GM12872 (cell line): ENCODE data around the gene METRNL.

Experiments used
- CTCF ChIP-seq: IDR thresholded peaks from 3 replicates; pipeline ENCODE4 v1.5.1; 2011; ENCODE audit warnings: low read depth, mild to moderate bottlenecking, low read length, moderate library complexity; ENCODE audit not compliant: insufficient read depth

Gene METRNL

GRCh38 chr17:83036666-83037065 is 42.7 kb upstream of the METRNL start:
- TF ChIP-seq CTCF = no peak

GRCh38 chr17:83037084-83037873 is 42.1 kb upstream of the METRNL start:
- TF ChIP-seq CTCF = no peak

- no peak for TF ChIP-seq CTCF
Measured at GRCh38 chr17:83037874-83038165, 41.6 kb upstream of the METRNL start.

GRCh38 chr17:83041305-83041704 is 38.1 kb upstream of the METRNL start:
- TF ChIP-seq CTCF = no peak

- no peak for TF ChIP-seq CTCF
Measured at GRCh38 chr17:83042522-83043158, 36.8 kb upstream of the METRNL start.

- TF ChIP-seq CTCF = no peak
Measured at GRCh38 chr17:83046448-83047181, 32.8 kb upstream of the METRNL start.

- no peak for TF ChIP-seq CTCF
Measured at GRCh38 chr17:83047182-83047478, 32.3 kb upstream of the METRNL start.
